PC-9 (cell line): ENCODE measurements around the gene HSPA12A.

ENCODE experiments used
- EZH2 ChIP-seq: fragments of 200-600 bp; sonication (generic); IDR thresholded peaks from 2 replicates; pipeline ENCODE4 v1.8.0; 2017; ENCODE audit warnings: antibody characterized with exemption, low read depth
- TF ChIP-seq, protein P1 (sequence below): fragments of 200-600 bp; sonication (generic); conservative IDR thresholded peaks from 2 replicates; pipeline ENCODE4 v1.6.1; 2017; ENCODE audit warnings: mixed run types, antibody characterized with exemption, mild to moderate bottlenecking, moderate library complexity

DNA sequence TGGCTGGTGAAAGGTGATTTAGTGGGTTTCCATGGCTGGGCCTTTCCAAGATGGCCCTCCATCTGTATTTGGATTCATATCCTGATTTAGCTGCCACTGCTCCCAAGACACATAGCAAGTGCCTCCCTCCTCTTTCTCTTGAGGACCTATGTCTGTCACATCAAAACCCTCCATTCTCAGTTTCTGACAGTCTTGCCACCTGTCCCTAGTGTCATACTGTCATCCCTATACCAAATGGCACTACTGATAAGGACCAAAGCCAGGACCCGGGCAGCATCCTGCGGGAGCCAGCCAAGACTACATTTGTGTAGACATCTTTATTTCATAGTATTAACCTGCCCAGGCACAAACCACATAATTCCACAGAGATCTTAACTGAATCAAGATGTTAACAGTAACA is 86.8 kb downstream of the HSPA12A start:
- no peak for TF ChIP-seq EZH2
- TF ChIP-seq, protein P1, sequence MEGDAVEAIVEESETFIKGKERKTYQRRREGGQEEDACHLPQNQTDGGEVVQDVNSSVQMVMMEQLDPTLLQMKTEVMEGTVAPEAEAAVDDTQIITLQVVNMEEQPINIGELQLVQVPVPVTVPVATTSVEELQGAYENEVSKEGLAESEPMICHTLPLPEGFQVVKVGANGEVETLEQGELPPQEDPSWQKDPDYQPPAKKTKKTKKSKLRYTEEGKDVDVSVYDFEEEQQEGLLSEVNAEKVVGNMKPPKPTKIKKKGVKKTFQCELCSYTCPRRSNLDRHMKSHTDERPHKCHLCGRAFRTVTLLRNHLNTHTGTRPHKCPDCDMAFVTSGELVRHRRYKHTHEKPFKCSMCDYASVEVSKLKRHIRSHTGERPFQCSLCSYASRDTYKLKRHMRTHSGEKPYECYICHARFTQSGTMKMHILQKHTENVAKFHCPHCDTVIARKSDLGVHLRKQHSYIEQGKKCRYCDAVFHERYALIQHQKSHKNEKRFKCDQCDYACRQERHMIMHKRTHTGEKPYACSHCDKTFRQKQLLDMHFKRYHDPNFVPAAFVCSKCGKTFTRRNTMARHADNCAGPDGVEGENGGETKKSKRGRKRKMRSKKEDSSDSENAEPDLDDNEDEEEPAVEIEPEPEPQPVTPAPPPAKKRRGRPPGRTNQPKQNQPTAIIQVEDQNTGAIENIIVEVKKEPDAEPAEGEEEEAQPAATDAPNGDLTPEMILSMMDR, result no peak
